SK-N-SH treated with all-trans-retinoic acid at 6 μM for 48 hours (cell line): Measurements from ENCODE around the gene HYAL3.
A peak's percentile ranks its signal among the peaks of the same experiment; 100 is the strongest.

Source experiments
- ATAC-seq: fragments of 200-7000 bp; cut with Tn5 transposase; 3 replicates; pipeline ENCODE4 v1.9.1; 2020; ENCODE audit warnings: mild to moderate bottlenecking, moderate library complexity
- ARNTL ChIP-seq: fragments of 450-650 bp; formaldehyde crosslinking; IDR thresholded peaks from 2 replicates; pipeline ENCODE4 v1.5.0; 2020; ENCODE audit warnings: low read depth, mild to moderate bottlenecking, moderate library complexity, borderline replicate concordance
- BACH2 ChIP-seq: fragments of 250-450 bp; sonication (Bioruptor Pico); IDR thresholded peaks from 2 replicates; pipeline ENCODE4 v1.9.0; 2021; ENCODE audit warnings: mild to moderate bottlenecking, borderline replicate concordance
- CSDC2 ChIP-seq: fragments of 250-450 bp; sonication (Bioruptor Pico); IDR thresholded peaks from 2 replicates; pipeline ENCODE4 v1.5.0; 2020; ENCODE audit warnings: mild to moderate bottlenecking, moderate library complexity
- GLIS3 ChIP-seq: fragments of 250-450 bp; sonication (Bioruptor Pico); IDR thresholded peaks from 2 replicates; pipeline ENCODE4 v1.5.0; 2020; ENCODE audit warnings: mild to moderate bottlenecking, moderate library complexity
- OSR1 ChIP-seq: fragments of 250-450 bp; sonication (Bioruptor Pico); IDR thresholded peaks from 2 replicates; pipeline ENCODE4 v1.8.0; 2022; ENCODE audit warnings: moderate library complexity, mild to moderate bottlenecking, inconsistent platforms
- PATZ1 ChIP-seq: fragments of 250-450 bp; sonication (Bioruptor Pico); IDR thresholded peaks from 2 replicates; pipeline ENCODE4 v1.8.0; 2020; ENCODE audit warnings: mild to moderate bottlenecking, moderate library complexity, borderline replicate concordance
- PPARA ChIP-seq: fragments of 250-450 bp; sonication (Bioruptor Pico); IDR thresholded peaks from 2 replicates; pipeline ENCODE4 v1.5.0; 2020; ENCODE audit warnings: mild to moderate bottlenecking, borderline replicate concordance
- TSHZ2 ChIP-seq: fragments of 250-450 bp; sonication (Bioruptor Pico); IDR thresholded peaks from 2 replicates; pipeline ENCODE4 v1.5.0; 2020; ENCODE audit warnings: mild to moderate bottlenecking, moderate library complexity
- ZC3H10 ChIP-seq: fragments of 250-450 bp; sonication (Bioruptor Pico); IDR thresholded peaks from 2 replicates; pipeline ENCODE4 v1.5.1; 2021; ENCODE audit warnings: mild to moderate bottlenecking, moderate library complexity
- ZNF565 ChIP-seq: fragments of 450-650 bp; formaldehyde crosslinking; conservative IDR thresholded peaks from 2 replicates; pipeline ENCODE4 v1.5.0; 2020; ENCODE audit warnings: low read depth, mild to moderate bottlenecking, moderate library complexity
- ZNF8 ChIP-seq: fragments of 450-650 bp; formaldehyde crosslinking; IDR thresholded peaks from 2 replicates; pipeline ENCODE4 v1.5.0; 2020; ENCODE audit warnings: mild to moderate bottlenecking, moderate library complexity
- TF ChIP-seq, protein P1 (sequence below): fragments of 250-450 bp; sonication (Bioruptor Pico); IDR thresholded peaks from 2 replicates; pipeline ENCODE4 v1.5.1; 2020; ENCODE audit warnings: low read depth, mild to moderate bottlenecking, moderate library complexity
- TF ChIP-seq, protein P2 (sequence below): fragments of 250-450 bp; sonication (Bioruptor Pico); IDR thresholded peaks from 2 replicates; pipeline ENCODE4 v1.5.1; 2021; ENCODE audit warnings: mild to moderate bottlenecking, moderate library complexity

Gene HYAL3

GRCh38 chr3:50271314-50271936 lies 27.8 kb downstream of the HYAL3 start (continued):
- TF ChIP-seq PATZ1 = no peak
- TF ChIP-seq, all 23 proteins: peak for 0

DNA sequence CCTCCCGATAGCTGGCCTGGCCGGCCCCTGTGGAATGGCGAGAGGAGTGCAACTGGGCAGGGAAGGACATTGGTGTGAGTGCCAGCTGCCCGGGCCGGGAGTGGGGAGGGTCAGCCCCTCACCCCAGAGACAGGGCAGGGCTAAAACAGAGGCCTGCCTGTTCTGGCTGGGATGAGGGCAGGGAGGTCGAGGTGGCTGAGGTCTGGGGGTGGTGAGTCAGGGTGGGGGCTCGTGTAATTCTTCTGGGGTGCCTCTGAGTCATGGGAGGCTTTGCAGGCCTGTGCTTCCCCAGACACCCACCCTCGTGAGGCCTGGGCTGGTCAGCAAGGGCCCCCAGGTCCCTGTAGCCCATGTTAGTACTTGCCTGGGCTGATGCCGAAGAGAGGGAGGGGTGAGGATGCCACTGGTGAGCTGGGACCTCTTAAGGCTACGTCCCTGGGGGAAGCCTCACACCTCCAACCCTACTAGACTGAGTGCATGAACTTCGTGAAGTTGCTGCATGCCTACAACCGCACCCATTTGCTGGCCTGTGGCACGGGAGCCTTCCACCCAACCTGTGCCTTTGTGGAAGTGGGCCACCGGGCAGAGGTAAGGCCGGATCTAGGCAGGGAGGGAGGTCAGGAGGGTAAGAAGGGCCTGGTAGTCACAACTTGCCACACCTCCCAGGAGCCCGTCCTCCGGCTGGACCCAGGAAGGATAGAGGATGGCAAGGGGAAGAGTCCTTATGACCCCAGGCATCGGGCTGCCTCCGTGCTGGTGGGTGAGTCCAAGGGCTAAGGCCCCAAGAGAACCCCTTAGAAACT lies 28.6 kb downstream of the HYAL3 start:
- no peak for TF ChIP-seq CSDC2 (CRISPR knock-in tag)
- TF ChIP-seq, protein P1, sequence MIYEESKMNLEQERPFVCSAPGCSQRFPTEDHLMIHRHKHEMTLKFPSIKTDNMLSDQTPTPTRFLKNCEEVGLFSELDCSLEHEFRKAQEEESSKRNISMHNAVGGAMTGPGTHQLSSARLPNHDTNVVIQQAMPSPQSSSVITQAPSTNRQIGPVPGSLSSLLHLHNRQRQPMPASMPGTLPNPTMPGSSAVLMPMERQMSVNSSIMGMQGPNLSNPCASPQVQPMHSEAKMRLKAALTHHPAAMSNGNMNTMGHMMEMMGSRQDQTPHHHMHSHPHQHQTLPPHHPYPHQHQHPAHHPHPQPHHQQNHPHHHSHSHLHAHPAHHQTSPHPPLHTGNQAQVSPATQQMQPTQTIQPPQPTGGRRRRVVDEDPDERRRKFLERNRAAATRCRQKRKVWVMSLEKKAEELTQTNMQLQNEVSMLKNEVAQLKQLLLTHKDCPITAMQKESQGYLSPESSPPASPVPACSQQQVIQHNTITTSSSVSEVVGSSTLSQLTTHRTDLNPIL (CRISPR knock-in tag) = no peak
- no peak for TF ChIP-seq ARNTL (CRISPR knock-in tag)
- no peak for TF ChIP-seq OSR1 (CRISPR knock-in tag)
- TF ChIP-seq, protein P2, sequence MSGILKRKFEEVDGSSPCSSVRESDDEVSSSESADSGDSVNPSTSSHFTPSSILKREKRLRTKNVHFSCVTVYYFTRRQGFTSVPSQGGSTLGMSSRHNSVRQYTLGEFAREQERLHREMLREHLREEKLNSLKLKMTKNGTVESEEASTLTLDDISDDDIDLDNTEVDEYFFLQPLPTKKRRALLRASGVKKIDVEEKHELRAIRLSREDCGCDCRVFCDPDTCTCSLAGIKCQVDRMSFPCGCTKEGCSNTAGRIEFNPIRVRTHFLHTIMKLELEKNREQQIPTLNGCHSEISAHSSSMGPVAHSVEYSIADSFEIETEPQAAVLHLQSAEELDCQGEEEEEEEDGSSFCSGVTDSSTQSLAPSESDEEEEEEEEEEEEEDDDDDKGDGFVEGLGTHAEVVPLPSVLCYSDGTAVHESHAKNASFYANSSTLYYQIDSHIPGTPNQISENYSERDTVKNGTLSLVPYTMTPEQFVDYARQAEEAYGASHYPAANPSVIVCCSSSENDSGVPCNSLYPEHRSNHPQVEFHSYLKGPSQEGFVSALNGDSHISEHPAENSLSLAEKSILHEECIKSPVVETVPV (CRISPR knock-in tag) = no peak
- TF ChIP-seq PATZ1 = no peak
- no peak for TF ChIP-seq TSHZ2 (CRISPR knock-in tag)
- TF ChIP-seq BACH2 = no peak
- TF ChIP-seq ZC3H10 (CRISPR knock-in tag) = no peak
- ATAC-seq = no peak

GRCh38 chr3:50269977-50270413 lies 29.2 kb downstream of the HYAL3 start:
- TF ChIP-seq GLIS3 (CRISPR knock-in tag) = no peak
- no peak for TF ChIP-seq PATZ1
- TF ChIP-seq ZC3H10 (CRISPR knock-in tag) = no peak
- TF ChIP-seq, protein P1 (CRISPR knock-in tag) = no peak
- TF ChIP-seq PPARA (CRISPR knock-in tag) = no peak
- no peak for TF ChIP-seq ARNTL (CRISPR knock-in tag)
- TF ChIP-seq TSHZ2 (CRISPR knock-in tag) = no peak
- TF ChIP-seq ZNF8 = no peak
- TF ChIP-seq ZNF565 (CRISPR knock-in tag) = no peak
- no peak for TF ChIP-seq BACH2
- TF ChIP-seq, all 23 proteins: peak for 0
- peak; percentile 14; the same call in 2 of the 3 replicates for ATAC-seq
